GM19035 (cell line): Measurements from ENCODE around the gene ADM2.
"Not testable (repeated sequence)": the region's sequence is repeated elsewhere in the genome, so short reads cannot be mapped to it uniquely, and the experiment has no call there.

Experiments used
- ATAC-seq: cut with Tn5 transposase; IDR thresholded peaks from one replicate; pipeline ENCODE4 v1.9.1; 2021; ENCODE audit not compliant: unreplicated experiment

Gene ADM2, protein sequence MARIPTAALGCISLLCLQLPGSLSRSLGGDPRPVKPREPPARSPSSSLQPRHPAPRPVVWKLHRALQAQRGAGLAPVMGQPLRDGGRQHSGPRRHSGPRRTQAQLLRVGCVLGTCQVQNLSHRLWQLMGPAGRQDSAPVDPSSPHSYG

DNA sequence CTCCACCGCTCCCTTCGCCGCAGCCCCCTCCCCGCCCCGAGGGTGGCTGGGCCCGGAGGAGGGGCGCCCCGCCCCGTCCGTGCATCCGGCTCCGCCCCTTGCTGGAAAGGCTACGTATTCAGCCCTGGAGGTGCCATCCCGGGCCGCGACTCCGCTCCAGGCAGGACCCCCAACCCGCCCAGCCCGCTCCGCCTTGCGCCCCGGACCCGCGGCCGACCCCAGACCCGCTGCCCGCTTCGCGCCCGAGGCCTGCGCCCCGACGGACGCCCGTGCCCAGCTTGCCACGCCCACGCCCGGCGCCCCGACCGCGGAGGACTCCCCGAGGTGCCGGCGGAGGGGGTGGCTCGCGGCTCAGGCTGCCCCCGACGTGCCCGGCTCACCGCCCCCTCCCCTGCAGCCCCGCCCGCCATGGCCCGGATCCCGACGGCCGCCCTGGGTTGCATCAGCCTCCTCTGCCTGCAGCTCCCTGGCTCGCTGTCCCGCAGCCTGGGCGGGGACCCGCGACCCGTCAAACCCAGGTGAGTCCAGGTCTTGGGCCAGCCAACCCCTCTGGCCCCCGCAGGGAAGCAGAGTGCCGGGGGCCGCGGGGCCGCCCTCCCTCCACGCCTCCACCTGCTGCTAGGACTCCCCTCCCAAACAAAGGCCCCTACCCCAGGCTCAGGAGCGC lies at the start of gene ADM2:
Gene ADM2 (plus strand): TSS at position 104 of the 667 bp plus-strand sequence. CDS start 305 bp downstream, at position 409.
- ATAC-seq = no peak

DNA sequence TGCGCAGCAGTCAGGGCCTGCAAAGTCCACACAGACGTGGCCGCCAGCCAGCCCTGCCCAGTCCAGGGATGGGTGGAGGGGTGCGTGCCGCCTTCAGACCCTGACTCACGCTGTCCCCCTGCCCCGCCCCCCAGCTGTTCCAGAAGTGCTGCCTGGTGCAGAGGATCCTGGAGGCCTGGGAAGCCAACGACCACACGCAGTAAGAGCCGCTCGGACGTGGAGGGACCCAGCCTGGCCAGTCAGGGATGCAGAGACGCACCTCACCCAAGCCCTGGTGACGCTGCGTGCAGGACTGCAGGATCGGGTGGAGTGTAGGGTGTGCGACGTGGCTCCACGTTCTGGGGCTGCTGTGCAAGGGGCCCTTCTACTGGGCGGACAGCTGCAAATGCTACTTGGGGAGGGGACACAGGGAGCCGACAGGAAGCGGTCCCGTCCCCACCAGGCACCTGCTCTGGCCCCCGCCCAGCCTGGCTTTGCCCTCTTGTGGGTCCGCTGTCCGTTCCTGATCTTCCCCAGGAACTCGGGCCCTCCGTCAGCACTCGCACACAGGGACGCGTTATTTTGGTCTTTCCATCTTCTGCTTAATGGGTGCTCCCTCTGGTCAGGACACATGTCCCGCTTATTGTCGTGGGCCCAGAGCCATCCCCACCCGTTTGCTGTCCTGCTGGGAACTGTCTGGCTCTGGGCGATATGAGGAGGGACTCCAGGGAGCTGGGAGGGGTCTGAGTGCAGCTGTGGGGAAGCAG lies 49.0 kb upstream of the ADM2 start:
- ATAC-seq = no peak

DNA sequence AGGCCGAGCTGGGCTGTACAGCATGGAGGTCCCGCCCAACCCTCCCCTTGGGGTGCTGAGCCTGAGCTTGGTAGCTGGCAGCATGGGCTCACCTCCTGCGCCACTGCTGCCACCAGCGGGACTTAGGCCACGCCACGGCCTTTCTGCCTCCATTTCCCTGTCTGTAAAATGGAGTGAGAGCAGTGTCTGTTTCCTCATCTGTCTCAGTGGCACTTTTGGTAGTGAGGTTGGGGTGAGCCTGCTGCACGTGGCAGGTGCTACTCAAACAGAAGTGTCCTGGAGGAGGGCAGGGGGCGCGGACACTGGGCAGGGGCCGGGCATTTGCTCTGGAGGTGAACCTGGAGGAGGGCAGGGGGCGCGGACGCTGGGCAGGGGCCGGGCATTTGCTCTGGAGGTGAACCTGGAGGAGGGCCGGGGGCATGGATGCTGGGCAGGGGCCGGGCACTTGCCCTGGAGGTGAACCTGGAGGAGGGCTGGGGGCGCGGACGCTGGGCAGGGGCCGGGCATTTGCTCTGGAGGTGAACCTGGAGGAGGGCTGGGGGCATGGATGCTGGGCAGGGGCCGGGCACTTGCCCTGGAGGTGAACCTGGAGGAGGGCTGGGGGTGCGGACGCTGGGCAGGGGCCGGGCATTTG lies 48.3 kb upstream of the ADM2 start:
- ATAC-seq = not testable (repeated sequence)

DNA sequence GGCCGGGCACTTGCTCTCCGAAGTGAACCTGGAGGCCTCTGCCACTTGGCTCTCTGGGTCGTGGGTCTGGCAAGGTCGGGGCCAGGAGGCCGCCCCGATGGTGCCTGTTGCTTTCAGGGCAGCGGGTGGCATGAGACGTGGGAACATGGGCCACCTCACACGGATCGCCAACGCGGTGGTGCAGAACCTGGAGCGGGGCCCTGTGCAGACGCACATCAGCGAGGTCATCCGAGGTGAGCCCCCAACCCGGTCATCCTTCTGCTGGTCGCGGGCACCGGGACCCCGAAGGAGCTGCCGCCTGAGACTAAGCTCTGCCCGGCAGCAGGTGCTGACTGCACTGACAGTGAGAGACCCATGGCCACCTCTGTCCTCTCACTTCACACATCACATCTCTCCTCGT lies 46.5 kb upstream of the ADM2 start:
- no peak for ATAC-seq

DNA sequence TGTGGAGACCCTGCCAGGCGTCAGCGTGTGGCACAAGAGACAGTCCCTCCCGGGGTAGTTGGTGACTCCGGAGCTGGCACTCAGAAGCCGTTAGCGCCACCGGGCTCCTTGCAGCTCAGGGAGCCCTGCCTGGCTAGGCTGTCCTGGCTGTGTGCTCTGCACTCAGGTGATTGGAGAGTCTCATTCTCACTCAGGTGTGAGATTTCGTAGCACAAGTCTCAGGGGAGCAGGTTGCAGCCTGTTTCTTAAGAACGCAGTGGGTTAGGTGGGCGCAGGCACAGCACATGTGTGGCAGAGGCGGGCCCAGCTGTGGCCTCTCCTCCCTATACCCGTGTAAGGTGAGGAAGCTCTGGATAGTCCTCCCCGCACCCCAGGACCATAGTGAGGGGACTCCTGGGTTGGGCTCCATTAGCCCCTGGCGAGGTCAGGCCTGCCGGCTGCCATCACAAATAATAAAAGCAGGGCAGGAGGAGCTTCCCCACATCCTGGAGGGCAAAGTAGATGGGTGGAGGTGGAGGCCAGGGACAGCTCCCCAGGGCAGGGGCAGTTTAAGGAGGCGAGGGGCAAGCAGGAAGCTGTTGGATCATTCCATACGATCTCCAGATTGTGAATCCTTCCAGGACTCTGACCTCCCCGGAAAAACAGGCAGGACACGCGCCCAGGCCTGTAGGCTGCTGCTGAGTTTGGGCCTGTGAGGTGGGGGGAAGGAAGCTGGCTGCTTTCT lies 45.9 kb upstream of the ADM2 start:
- ATAC-seq = no peak

DNA sequence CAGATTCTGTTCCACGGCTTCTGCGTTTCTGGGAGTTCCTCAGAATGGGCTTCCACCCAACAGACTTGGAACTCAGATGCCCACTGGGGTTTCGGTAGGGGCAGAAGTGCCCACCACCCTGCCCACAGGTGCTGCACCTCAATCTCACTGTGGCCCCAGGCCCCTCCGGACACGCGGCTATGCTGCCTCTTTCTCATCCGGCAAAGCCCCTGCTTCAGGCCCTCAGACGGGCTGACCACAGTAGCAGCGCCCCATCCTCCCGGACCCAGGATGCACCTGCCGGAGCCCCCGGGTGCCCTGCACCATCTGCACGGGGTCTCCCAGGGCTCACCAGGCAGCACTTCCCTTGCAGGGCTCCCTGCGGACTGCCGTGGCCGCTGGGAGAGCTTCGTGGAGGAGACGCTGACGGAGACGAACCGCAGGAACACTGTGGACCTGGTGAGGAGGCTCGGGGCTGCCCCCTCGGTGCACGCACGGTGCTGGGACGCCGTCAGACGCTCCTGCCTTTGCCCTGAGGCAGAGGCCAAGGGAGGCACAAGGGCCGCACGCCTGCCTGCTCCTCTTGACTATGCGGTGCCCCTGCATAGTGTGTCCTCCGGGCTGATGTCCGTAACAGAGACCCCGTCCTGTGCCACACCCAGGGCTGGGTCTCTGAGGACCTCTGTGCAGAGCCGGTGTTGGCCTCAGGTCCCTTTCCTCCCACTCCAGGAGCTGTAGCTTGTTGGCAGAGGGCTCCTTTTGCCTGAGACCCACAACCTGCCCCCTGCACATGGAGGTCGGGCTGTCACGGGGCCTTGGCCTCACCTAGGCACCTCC lies 45.1 kb upstream of the ADM2 start:
- ATAC-seq = no peak

DNA sequence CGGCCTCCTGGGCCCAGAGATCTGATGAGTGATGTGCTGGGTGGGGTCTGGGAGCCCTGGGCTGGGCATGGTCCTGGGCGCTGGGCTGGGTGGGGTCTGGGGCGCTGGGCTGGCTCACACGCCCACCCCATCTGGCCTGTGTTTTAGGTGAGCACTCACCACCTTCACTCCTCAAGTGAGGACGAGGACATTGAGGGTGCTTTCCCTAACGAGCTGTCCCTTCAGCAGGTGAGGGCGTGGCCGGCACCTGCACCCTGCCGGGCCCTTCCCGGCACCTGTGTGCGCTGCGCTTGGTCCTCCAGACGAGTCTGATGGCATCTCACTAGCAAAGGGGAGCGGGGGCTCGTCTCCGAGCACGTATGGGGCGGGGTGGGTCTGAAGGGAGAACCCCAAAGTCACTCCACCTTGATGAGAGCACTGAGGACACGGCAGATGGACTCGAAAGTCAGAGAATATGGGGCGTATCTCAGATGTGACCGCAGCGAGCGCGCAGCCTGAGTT lies 44.5 kb upstream of the ADM2 start:
- ATAC-seq = no peak

DNA sequence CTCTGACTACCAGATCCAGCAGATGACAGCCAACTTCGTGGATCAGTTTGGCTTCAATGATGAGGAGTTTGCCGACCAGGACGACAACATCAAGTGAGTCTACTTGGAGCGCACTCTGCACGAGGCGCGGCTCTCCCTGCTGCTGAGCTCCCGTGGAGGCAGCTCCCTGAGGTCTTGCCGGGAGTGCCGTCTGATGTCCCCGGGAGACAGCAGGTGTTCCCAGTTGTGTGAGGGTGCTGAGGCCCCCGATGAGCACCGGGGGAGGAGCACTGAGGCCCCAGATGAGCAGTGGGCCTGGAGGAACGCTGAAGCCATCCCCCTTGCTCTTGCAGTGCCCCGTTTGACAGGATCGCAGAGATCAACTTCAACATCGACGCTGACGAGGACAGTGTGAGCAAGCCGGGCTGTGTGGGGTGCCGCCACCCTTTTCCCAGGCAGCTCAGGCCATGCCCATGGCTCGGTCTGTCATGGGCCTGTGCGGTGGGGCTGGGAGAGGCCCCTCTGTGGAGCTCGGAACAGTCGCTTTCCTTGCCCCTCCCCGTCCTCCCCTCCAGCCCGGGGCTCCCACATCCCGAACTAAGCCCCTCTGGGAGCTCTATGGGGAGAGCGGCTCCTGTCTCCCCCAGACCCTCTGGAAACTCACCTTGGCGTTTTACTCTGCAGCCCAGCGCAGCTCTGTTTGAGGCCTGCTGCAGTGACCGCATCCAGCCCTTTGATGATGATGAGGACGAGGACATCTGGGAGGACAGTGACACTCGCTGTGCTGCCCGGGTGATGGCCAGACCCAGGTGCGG lies 43.6 kb upstream of the ADM2 start:
- no peak for ATAC-seq

DNA sequence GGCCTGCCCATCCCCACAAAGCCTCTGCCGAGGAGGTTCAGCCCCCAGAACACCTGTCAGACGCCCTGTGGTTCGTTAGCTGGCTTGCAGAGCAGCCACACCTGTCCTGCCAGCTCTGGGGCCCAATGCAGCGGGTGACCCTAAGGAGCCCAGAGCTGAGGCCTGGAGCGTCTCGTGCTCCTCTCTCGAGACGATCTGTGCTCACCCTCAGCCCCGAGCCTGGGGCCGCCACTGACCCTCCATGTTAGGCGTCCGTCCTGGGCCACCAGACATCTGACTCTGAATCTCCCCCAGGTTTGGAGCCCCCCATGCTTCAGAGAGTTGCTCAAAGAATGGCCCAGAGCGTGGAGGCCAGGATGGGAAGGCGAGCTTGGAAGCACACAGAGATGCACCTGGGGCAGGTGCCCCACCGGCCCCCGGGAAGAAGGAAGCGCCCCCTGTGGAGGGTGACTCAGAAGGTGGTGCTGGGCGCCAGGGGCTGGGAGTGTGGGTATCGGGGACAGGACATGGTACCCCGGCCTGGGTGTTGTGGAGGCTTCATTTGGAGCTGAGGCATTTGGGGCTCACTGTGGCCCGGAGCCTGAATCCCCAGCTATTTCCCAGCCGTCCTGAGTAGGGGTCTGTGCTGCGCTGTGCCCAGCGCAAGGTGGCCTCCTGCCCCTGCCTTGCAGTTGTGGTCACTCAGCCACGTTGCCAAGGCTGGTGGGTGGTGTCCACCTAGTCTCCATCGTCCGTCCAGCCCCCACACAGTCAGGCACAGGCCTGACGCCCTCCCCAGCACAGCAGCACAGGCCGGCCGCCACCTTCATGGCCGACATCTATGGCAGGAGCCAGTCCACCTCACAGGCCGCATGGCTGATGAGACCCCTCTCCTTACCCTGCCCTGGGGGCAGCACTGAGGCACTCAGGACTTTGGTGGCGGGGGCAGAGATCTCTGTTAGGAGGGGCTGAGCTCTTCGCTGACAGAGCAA lies 42.8 kb upstream of the ADM2 start:
- ATAC-seq = no peak

DNA sequence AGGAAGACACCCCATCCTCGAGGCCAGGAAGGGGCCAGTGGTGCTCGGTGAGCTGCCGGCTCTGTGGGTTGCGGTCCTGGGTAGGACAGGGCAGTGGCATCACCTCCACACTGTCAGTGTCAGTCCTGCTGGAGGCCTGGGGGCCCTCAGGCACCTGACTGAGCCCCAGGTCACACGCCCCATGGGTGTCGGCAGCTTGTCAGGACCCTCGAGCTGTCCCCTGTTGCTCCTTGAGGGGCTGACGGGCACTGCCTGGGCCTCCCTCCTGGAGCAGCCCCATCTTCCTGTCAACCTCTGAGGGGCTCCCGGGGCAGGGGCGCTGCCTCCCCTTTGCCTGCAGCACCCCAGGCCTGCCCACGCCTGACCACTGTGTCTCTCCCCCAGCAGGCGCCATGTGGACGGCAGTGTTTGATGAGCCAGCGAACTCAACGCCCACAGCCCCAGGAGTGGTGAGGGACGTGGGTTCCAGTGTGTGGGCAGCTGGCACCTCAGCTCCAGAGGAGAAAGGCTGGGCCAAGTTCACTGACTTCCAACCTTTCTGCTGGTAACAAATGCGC lies 42.0 kb upstream of the ADM2 start:
- ATAC-seq = no peak

DNA sequence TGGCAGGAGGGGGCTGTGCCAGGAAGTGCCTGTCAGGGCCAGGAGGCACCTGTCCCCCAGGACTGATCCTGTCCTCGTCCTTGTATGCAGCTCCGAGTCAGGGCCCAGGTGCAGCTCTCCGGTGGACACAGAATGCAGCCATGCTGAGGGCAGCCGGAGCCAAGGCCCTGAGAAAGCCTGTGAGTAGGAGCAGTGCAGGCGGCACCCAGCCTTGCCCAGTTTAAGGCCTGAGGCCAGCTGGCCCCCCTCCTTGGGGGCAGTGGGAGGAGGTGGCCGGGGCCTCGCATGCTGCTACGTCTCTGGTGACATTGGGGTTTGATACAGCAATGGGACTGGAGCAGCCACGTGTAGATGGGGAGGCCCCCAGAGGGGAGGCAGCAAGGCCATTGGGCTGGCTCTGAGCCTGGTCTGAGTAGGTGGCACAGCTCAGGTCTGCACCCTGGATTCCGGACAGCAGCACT lies 41.4 kb upstream of the ADM2 start:
- ATAC-seq = no peak

DNA sequence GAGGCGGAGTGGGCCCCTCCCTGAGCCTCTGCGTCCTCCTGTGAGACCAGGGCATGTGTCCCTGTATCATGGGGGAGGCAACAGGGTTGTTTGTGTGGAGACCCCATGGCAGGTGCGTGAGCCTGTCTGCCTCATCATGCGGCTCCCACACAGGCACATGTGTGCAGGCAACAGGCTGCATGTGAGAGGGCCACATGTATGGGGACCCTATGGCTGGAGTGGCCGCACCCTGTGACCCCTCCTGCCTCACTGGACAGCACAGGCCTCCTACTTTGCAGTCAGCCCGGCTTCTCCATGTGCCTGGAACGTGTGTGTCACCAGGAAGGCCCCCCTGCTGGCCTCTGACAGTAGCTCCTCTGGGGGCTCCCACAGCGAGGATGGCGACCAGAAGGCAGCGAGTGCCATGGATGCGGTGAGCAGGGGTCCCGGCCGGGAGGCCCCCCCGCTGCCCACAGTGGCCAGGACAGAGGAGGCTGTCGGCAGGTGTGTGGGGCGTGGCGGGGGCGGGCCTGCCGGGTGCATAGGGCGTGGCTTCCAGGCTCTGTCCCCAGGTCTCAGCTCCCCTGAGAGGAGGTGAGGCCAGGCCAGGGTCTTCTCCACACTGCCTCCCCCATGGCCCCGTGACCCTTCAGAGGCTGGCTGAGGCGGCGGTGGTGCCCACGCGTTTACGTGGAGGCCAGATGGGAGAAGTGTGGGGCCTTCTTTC lies 40.6 kb upstream of the ADM2 start:
- ATAC-seq = no peak

DNA sequence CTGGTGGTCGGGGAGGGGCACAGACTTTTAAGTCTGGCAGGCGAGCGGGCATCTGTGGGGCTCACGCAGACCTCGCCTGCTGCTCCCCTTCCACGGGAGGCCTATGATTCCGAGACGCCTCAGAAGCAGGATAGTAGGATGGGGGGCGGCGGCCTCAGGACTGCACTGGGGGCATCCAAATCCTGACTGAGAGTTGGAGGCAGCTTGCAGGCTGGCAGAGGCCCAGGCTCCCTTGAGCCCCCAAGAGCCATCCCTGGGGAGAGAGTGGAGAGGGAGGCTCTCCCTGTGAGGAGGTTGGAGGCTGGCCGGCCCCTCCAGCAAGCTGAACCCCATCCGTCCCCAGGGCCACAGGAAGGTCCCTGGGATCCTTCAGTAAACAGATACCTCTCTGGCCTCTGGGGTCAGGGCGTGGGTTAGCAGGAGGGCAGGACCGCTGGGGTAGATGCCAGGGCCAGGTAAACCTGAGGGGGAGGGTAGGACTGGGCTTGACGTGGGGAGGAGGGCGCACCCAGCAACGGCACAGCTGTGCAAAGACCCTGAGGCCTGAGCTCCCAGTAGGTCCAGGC lies 39.8 kb upstream of the ADM2 start:
- no peak for ATAC-seq

DNA sequence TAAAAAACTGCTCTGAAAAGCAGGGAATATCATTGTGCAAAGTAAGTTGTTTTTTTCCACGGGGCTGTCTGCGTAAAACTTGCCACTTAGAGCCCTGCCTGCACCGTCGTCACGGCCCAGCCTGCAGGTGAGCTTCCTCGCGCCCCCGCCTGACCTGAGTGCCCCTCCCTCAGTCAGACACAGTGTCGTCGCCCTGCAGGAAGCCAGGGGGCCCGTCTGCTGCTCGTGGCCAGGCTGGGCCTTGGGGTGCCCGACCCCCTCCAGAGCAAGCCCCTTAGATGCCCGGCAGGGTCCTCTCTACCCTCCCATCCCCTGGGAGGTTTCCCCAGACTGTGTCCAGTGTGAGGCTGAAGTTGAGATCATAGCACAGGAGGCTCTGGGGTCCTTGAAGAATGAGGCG lies 38.1 kb upstream of the ADM2 start:
- no peak for ATAC-seq

DNA sequence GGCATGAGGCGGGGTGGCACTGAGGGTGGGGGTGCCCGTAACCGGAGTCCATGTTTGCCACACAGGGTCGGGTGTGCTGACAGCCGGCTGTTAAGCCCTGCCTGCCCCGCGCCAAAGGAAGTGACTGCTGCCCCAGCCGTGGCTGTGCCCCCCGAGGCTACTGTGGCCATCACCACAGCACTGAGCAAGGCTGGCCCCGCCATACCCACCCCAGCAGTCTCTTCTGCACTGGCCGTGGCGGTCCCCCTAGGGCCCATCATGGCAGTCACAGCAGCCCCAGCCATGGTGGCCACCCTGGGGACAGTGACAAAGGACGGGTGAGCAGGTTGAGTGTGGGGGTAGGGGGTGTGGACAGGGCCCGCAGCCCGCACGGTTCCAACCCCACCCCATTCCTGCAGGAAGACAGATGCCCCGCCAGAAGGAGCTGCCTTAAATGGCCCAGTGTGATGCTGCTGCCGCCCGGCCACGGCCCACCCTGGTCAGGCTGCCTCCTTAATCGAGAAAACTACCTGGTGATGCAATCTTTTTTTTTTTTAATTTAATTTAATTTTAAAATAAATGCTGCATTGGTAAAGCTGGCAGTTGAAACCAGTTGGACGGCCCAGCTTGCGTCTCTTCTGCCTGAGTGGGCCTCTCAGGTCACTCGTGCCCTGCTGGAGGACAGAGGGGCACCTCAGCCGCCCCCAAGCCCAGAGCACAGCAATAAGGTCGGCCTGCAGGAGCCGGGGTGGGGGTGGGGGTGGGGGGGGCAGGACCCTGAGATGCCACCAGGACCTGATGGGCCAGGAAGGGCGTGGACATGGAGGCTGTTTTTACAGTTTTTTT lies 37.3 kb upstream of the ADM2 start:
- ATAC-seq = no peak

DNA sequence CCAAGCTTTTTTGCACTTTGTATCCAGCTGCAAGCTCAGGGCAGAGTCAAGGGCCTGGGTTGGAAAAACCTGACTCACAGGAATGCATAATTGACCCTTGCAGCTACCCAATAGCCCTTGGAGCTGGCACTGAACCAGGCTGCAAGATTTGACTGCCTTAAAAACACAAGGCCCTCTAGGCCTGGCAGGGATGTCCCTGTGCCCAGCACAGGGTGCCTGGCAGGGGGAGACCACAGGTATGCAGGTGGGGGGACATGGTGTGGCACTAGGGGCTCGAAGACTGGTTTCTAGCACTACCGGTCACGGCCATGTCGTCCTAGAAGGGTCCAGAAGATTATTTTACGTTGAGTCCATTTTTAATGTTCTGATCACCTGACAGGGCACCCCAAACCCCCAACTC lies 36.7 kb upstream of the ADM2 start:
- no peak for ATAC-seq
